GM06990 (cell line): ENCODE data around the gene WWP2.

Experiments used
- DNase-seq: peaks from one replicate; pipeline ENCODE4 v3.0.0-alpha.2; 2011; ENCODE audit not compliant: insufficient read length; ENCODE audit errors: extremely low read depth
- H3K27me3 ChIP-seq: replicated peaks from 2 replicates; pipeline ENCODE4 v1.6.0; 2011; ENCODE audit warnings: low read length; ENCODE audit not compliant: control insufficient read depth, insufficient read depth
- H3K36me3 ChIP-seq: 2 replicates; pipeline ENCODE4 v1.5.1; 2011; ENCODE audit warnings: low read length; ENCODE audit not compliant: control insufficient read depth, insufficient read depth
- H3K4me3 ChIP-seq: replicated peaks from 2 replicates; pipeline ENCODE4 v1.5.1; 2011; ENCODE audit warnings: low read depth, mild to moderate bottlenecking, control low read depth, low read length
- CTCF ChIP-seq: IDR thresholded peaks from 2 replicates; pipeline ENCODE4 v1.5.1; 2011; ENCODE audit warnings: low read length, control low read depth, mild to moderate bottlenecking, inconsistent platforms; ENCODE audit not compliant: insufficient read depth, poor library complexity, severe bottlenecking

Gene WWP2

GRCh38 chr16:69885722-69886121 is 123.6 kb downstream of the WWP2 start:
- Histone ChIP-seq H3K4me3 (no peak overlapping the region), H3K27me3 (no peaks in the 10 kb centered on the region), H3K36me3 (peaks cover 4% of the 10 kb centered on the region)
- no peak for DNase-seq
- TF ChIP-seq CTCF: no peak

- Histone ChIP-seq H3K4me3 (no peak overlapping the region), H3K36me3 (peaks cover 4% of the 10 kb centered on the region), H3K27me3 (no peaks in the 10 kb centered on the region)
- DNase-seq: no peak
- no peak for TF ChIP-seq CTCF
Observed at GRCh38 chr16:69886726-69887125, 124.6 kb downstream of the WWP2 start.

- DNase-seq: no peak
- Histone ChIP-seq H3K4me3 (no peak overlapping the region), H3K27me3 (no peaks in the 10 kb centered on the region), H3K36me3 (peaks cover 4% of the 10 kb centered on the region)
- TF ChIP-seq CTCF: no peak
Observed at GRCh38 chr16:69888005-69888590, 126.0 kb downstream of the WWP2 start.

GRCh38 chr16:69889295-69889964 is 127.3 kb downstream of the WWP2 start:
- no peaks in the 10 kb centered on the region for H3K27me3 ChIP-seq
- H3K4me3 ChIP-seq: no peak overlapping the region
- DNase-seq: no peak
- H3K36me3 ChIP-seq: peaks cover 4% of the 10 kb centered on the region
- no peak for TF ChIP-seq CTCF

GRCh38 chr16:69890114-69890891 is 128.2 kb downstream of the WWP2 start:
- peaks cover 4% of the 10 kb centered on the region for H3K36me3 ChIP-seq
- H3K27me3 ChIP-seq: no peaks in the 10 kb centered on the region
- no peak overlapping the region for H3K4me3 ChIP-seq
- no peak for DNase-seq
- no peak for TF ChIP-seq CTCF
